ENCODE measurements around the gene DGLUCY.

DNA sequence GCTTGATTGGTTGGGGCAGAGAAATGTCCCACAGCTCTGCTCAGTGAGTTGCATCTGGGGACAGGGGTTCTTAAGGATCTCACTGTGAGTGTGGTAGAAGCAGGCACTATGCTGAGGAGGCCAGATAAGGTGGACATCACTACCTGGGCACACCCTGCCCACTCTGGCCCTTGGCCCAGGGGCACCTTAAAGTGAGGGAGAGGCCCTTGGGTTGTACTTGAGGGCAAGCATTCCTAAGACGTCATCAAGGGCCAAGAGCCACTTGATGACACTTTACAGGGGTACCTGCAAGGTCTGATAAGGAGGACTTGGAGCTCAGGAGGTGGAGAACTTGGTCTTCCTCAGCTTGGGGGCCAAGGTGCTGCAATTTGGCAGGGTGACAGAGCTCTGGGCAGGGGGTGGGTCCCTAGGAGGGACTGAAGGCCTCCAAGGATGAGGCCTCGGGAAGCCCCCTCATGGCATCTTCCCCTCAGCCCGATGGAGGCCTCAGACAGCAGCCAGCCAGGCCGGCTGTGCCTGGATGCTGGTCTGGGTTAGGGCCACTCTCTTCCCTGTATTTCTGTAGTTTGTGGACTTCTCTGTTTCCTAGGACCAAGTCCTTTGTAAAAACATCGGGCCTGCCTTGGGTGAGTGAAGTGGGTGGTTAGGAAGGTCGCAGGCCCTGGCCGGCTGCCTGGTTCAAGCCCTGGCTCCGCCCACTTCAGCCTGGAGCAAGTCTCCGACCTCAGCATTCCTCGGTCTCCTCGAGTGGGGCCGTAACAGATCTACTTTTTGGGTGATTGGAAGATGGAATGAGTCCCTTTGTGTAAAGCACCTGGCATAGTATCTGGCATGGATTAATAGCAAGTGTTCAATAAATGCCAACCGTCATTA, 105.9 kb downstream of the DGLUCY start:
- TF ChIP-seq, protein P1, sequence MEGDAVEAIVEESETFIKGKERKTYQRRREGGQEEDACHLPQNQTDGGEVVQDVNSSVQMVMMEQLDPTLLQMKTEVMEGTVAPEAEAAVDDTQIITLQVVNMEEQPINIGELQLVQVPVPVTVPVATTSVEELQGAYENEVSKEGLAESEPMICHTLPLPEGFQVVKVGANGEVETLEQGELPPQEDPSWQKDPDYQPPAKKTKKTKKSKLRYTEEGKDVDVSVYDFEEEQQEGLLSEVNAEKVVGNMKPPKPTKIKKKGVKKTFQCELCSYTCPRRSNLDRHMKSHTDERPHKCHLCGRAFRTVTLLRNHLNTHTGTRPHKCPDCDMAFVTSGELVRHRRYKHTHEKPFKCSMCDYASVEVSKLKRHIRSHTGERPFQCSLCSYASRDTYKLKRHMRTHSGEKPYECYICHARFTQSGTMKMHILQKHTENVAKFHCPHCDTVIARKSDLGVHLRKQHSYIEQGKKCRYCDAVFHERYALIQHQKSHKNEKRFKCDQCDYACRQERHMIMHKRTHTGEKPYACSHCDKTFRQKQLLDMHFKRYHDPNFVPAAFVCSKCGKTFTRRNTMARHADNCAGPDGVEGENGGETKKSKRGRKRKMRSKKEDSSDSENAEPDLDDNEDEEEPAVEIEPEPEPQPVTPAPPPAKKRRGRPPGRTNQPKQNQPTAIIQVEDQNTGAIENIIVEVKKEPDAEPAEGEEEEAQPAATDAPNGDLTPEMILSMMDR (IDR thresholded peaks at IDR 0.05) = no peak
- TF ChIP-seq POLR2A (IDR thresholded peaks at IDR 0.05) = no peak

All from prostate gland (tissue), 2 donors.